ENCODE measurements around the gene LAMA2. TPM values are rescaled to one million over a fixed set of nuclear protein-coding genes. Genes with fewer than 3 reads are reported as not detected.

LAMA2 gene
- total and polyA plus RNA-seq, 2 of the 8 experiments (the other 6 are each of a cell fraction or from before 2014, with no cell fraction given), result 1.3 to 3.8 TPM

DNA sequence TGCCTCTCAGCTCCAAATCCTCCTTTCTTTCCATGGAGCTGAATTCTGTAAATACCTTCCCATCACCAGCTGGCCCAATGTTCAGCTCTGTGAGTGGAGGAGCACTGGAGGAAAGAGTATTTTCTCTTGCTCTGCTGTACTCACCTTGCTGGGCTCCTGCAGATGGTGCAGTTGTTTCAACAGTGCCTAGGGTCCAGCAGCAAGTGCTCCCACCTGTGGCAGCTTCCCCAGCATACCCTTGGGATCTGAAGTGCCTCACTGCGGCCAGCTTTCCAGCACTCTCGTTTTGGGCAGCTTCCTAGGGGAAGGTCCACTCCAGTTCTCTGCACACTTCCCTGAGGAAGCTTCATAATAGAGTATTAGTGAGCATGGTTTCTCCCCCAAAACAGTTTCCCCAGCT lies 656.1 kb downstream of the LAMA2 start (continued):
- TF ChIP-seq, protein P1, sequence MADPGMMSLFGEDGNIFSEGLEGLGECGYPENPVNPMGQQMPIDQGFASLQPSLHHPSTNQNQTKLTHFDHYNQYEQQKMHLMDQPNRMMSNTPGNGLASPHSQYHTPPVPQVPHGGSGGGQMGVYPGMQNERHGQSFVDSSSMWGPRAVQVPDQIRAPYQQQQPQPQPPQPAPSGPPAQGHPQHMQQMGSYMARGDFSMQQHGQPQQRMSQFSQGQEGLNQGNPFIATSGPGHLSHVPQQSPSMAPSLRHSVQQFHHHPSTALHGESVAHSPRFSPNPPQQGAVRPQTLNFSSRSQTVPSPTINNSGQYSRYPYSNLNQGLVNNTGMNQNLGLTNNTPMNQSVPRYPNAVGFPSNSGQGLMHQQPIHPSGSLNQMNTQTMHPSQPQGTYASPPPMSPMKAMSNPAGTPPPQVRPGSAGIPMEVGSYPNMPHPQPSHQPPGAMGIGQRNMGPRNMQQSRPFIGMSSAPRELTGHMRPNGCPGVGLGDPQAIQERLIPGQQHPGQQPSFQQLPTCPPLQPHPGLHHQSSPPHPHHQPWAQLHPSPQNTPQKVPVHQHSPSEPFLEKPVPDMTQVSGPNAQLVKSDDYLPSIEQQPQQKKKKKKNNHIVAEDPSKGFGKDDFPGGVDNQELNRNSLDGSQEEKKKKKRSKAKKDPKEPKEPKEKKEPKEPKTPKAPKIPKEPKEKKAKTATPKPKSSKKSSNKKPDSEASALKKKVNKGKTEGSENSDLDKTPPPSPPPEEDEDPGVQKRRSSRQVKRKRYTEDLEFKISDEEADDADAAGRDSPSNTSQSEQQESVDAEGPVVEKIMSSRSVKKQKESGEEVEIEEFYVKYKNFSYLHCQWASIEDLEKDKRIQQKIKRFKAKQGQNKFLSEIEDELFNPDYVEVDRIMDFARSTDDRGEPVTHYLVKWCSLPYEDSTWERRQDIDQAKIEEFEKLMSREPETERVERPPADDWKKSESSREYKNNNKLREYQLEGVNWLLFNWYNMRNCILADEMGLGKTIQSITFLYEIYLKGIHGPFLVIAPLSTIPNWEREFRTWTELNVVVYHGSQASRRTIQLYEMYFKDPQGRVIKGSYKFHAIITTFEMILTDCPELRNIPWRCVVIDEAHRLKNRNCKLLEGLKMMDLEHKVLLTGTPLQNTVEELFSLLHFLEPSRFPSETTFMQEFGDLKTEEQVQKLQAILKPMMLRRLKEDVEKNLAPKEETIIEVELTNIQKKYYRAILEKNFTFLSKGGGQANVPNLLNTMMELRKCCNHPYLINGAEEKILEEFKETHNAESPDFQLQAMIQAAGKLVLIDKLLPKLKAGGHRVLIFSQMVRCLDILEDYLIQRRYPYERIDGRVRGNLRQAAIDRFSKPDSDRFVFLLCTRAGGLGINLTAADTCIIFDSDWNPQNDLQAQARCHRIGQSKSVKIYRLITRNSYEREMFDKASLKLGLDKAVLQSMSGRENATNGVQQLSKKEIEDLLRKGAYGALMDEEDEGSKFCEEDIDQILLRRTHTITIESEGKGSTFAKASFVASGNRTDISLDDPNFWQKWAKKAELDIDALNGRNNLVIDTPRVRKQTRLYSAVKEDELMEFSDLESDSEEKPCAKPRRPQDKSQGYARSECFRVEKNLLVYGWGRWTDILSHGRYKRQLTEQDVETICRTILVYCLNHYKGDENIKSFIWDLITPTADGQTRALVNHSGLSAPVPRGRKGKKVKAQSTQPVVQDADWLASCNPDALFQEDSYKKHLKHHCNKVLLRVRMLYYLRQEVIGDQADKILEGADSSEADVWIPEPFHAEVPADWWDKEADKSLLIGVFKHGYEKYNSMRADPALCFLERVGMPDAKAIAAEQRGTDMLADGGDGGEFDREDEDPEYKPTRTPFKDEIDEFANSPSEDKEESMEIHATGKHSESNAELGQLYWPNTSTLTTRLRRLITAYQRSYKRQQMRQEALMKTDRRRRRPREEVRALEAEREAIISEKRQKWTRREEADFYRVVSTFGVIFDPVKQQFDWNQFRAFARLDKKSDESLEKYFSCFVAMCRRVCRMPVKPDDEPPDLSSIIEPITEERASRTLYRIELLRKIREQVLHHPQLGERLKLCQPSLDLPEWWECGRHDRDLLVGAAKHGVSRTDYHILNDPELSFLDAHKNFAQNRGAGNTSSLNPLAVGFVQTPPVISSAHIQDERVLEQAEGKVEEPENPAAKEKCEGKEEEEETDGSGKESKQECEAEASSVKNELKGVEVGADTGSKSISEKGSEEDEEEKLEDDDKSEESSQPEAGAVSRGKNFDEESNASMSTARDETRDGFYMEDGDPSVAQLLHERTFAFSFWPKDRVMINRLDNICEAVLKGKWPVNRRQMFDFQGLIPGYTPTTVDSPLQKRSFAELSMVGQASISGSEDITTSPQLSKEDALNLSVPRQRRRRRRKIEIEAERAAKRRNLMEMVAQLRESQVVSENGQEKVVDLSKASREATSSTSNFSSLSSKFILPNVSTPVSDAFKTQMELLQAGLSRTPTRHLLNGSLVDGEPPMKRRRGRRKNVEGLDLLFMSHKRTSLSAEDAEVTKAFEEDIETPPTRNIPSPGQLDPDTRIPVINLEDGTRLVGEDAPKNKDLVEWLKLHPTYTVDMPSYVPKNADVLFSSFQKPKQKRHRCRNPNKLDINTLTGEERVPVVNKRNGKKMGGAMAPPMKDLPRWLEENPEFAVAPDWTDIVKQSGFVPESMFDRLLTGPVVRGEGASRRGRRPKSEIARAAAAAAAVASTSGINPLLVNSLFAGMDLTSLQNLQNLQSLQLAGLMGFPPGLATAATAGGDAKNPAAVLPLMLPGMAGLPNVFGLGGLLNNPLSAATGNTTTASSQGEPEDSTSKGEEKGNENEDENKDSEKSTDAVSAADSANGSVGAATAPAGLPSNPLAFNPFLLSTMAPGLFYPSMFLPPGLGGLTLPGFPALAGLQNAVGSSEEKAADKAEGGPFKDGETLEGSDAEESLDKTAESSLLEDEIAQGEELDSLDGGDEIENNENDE (IDR thresholded peaks at IDR 0.05; ENCODE audit: insufficient replicate concordance, low read length), result no peak
- no peak for TF ChIP-seq SP4 (IDR thresholded peaks at IDR 0.05; ENCODE audit: low read length)
- no peak for TF ChIP-seq ZNF274 (IDR thresholded peaks at IDR 0.05; ENCODE audit: borderline replicate concordance, extremely low read depth, low read length)
- TF ChIP-seq JUN (IDR thresholded peaks at IDR 0.05; ENCODE audit: low read depth, low read length), result no peak
- TF ChIP-seq EP300 (IDR thresholded peaks at IDR 0.05; ENCODE audit: borderline replicate concordance in 1 of 2, low read depth in 2 of 2, low read length in 2 of 2), result no peak
- no peak for TF ChIP-seq GABPA (IDR thresholded peaks at IDR 0.05; ENCODE audit: borderline replicate concordance, insufficient read depth, low read length)
